Hippocampal formation (tissue), 2 donors: ENCODE measurements around the gene MON1A.

Experiments used
- DNase-seq, 2 donors: peaks; one replicate each; lab custom pipeline; 2025; lab: John Stamatoyannopoulos, UW

MON1A gene

GRCh38 chr3:49889296-49889695 is 40.3 kb downstream of the MON1A start:
- no peak for DNase-seq

- DNase-seq = no peak
These were observed 42.7 kb downstream of the MON1A start for GRCh38 chr3:49886922-49887265.

- DNase-seq = no peak
These were observed 45.6 kb downstream of the MON1A start for GRCh38 chr3:49883998-49884397.

- DNase-seq = no peak
These were observed 47.4 kb downstream of the MON1A start for GRCh38 chr3:49882166-49882565.

- DNase-seq = no peak
These were observed 48.9 kb downstream of the MON1A start for GRCh38 chr3:49880581-49881315.

- no peak for DNase-seq
These were observed 49.9 kb downstream of the MON1A start for GRCh38 chr3:49879721-49880120.

GRCh38 chr3:49878686-49879085 is 50.9 kb downstream of the MON1A start:
- no peak for DNase-seq

- DNase-seq = no peak
These were observed 51.9 kb downstream of the MON1A start for GRCh38 chr3:49877716-49878115.

GRCh38 chr3:49876567-49876966 is 53.0 kb downstream of the MON1A start:
- DNase-seq = no peak

- no peak for DNase-seq
These were observed 56.0 kb downstream of the MON1A start for GRCh38 chr3:49873623-49874022.

GRCh38 chr3:49872801-49873281 is 56.8 kb downstream of the MON1A start:
- DNase-seq = no peak

- DNase-seq = no peak
These were observed 58.0 kb downstream of the MON1A start for GRCh38 chr3:49871531-49872153.

- DNase-seq = no peak
These were observed 60.0 kb downstream of the MON1A start, which contains the start of gene CAMKV for GRCh38 chr3:49869525-49870126. Gene CAMKV (minus strand): TSS chr3:49869906. CDS start chr3:49862388, 7,518 bp downstream.

GRCh38 chr3:49868862-49869466 is 60.6 kb downstream of the MON1A start:
- DNase-seq = no peak

GRCh38 chr3:49867871-49868321 is 61.7 kb downstream of the MON1A start:
- DNase-seq = no peak

GRCh38 chr3:49867400-49867799 is 62.2 kb downstream of the MON1A start:
- no peak for DNase-seq

GRCh38 chr3:49865198-49865784 is 64.3 kb downstream of the MON1A start:
- DNase-seq = no peak

GRCh38 chr3:49864505-49864904 is 65.1 kb downstream of the MON1A start:
- DNase-seq = no peak

GRCh38 chr3:49859576-49860305 is 69.9 kb downstream of the MON1A start:
- no peak for DNase-seq
